IPS-NIHi11 (cell line): ENCODE results near the gene P2RX6.

ENCODE experiments used
- DNase-seq: peaks from one replicate; pipeline ENCODE4 v3.0.0; 2012; ENCODE audit warnings: mixed read lengths, low spot score

The P2RX6 gene

DNA sequence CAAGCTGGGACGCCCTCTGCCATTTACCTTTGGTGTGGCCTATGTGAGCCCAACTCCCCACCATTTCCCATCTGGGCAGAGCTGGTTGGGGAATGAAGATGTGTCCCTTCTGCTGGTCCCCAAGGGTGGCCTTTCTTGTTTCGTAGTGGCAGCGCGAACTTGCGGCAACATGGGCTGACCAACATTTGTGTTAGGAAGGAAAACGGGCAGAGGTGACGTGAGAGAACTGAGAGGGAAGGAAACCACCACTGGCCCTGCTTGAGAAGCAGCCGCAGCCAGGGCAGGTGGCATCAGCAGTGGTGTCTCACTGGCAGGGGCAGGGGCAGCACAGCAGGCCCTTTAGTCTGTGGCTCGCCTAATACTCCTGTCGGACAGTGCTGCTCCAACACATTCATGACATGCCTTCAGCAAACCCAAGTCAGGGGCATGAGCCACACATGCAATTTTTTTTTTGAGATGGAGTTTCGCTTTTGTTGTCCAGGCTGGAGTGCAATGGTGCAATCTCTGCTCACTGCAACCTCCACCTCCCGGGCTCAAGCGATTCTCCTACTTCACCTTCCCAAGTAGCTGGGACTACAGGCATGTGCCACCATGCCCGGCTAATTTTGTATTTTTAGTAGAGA is 60.7 kb downstream of the P2RX6 start:
- no peak for DNase-seq

DNA sequence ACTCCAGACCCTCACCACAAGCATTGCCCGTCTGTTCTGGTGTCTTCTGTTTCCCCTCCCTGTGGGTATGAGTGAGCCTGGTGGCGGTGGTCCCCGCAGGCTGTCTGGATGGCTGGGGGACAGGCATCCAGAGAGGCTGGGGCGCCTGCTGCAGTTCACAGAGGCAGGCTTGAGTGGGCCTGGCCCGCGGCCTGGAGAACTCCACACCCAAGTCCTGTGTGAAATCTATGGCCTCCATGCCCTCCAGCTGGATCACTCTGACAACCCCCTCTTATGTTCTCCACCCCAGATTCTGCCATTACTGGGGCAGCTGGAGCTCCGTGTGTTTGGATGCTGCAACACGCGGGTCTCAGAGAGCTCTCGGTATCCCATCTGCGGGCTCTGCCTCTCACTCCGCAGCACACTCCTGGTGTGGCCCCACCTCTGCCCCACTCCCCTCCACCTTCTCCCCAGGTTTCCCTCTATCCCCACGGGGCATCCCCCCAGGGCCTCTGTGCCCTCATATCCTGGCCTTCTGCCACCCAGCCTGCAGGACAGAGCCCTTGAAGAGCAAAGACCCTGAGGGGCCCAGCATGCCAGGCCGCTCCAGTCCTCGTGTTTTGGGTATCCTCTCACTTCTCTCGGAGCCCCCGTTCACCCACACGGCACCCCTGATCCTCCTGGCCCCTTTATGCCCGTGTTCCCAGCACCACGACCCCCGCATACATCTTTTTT is 62.1 kb downstream of the P2RX6 start:
- DNase-seq = no peak
